Activated T-cell treated with anti-CD3 and anti-CD28 coated beads, Interleukin-2, amount 50 U/mL, for 4 hours (primary cell): ENCODE data around the gene GAS1. TPM values are rescaled to one million over a fixed set of nuclear protein-coding genes. Genes with fewer than 3 reads are reported as not detected.

ENCODE experiments used
- ATAC-seq, 2 donors: fragments of 200-7000 bp; cut with Tn5 transposase; one replicate each; pipeline ENCODE4 v1.10.0; 2021
- DNase-seq: peaks from one replicate; pipeline ENCODE4 v3.0.0-alpha.2; 2020
- H3K27me3 Mint-ChIP-seq: one replicate; pipeline ENCODE4 v1.8.0; 2021; ENCODE audit warnings: low read depth, mixed read lengths
- H3K36me3 Mint-ChIP-seq: one replicate; pipeline ENCODE4 v1.8.0; 2022; ENCODE audit warnings: mixed read lengths; ENCODE audit not compliant: insufficient read depth
- H3K4me1 Mint-ChIP-seq: one replicate; pipeline ENCODE4 v1.8.0; 2021; ENCODE audit warnings: low read depth, mixed read lengths
- H3K4me3 Mint-ChIP-seq: one replicate; pipeline ENCODE4 v1.8.0; 2021; ENCODE audit warnings: mild to moderate bottlenecking, moderate library complexity, mixed read lengths
- H3K9me3 Mint-ChIP-seq: one replicate; pipeline ENCODE4 v1.8.0; 2021; ENCODE audit warnings: mixed read lengths
- total RNA-seq, 3 donors: library from RNA; stranded (reverse); gene quantifications; one replicate each; pipeline ENCODE4 v1.2.1, GENCODE V29; 2021

Gene GAS1, protein sequence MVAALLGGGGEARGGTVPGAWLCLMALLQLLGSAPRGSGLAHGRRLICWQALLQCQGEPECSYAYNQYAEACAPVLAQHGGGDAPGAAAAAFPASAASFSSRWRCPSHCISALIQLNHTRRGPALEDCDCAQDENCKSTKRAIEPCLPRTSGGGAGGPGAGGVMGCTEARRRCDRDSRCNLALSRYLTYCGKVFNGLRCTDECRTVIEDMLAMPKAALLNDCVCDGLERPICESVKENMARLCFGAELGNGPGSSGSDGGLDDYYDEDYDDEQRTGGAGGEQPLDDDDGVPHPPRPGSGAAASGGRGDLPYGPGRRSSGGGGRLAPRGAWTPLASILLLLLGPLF
- under 1 TPM; 0.41 to 0.61 (median 0.43) TPM for total RNA-seq

DNA sequence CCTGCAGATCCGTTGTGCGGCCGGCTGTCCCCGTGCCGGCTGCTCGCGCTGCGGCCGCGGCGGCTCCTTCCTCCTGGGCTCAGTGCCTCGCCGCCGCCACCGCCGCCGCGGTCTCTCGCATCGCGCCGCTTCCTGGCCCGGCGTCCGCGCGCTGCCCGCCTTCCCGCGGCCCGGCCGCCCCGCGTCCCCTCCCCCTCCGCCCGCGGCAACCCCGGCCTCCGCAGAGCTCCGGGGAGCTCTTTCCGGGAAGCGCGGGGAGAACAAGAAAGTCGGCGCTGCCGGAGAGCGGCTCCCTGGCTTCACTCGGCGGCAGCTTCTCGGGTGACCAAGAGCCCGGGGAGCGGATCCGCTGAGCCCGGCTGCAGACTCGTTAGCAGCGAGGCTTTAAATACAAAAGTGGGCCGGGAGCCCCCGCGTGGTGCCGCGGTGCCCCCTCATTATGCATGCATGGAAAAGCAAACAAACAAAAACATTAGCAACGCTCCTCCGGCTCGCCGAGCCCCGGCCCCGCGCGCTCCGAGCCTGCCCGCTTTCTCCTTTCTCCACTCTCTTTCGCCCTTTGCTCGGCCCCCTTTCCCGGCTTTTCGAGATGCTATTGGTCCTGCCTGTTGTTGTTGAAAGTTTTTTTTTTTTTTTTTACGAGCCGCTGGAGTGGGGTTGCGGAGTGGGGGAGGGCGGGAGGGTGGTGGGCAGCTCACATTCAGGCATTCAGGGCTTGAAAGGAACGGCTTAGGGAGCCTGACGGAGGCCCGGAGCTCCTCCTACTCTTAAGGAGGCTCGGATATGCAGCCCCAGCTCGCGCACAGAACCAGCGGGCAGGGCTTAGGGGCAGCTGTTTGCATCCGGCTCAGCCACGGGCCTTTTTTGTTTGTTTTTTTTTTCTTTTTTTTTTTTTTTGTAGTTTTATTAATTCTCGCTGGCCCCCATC is at the start of gene GAS1:
Gene GAS1 (minus strand): TSS at position 361 of the 928 bp plus-strand sequence. CDS start 727 bp downstream, outside the sequence.
- peak; percentile 48 for DNase-seq
- peak within 1 kb of the TSS; percentile 85 for H3K4me3 Mint-ChIP-seq
- no peaks in the 10 kb centered on the region for H3K36me3 Mint-ChIP-seq
- H3K9me3 Mint-ChIP-seq = no peaks in the 10 kb centered on the region
- peaks cover 17% of the 10 kb centered on the region for H3K4me1 Mint-ChIP-seq
- peak; percentile 62 to 70 for ATAC-seq
- peaks cover 28% of the 10 kb centered on the region for H3K27me3 Mint-ChIP-seq

DNA sequence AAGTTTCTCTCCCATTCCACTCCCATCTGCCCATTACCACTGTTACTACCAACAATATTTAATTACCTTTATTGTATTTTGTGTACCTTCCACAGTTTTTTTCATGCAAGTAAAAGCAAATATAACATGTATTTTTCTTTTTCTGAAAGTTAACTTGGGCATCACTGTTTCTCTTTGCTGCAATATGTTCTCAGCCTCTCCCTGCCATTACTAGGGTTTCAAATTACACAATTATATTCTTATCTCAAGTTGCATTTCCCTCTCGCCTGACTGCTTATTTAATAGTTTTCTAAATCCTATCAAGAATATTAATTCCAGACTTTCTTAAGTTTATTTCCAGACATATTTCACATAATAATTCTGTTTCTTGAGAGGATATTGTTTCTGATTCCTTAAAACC is 46.9 kb upstream of the GAS1 start:
- Mint-ChIP-seq H3K27me3 (peaks cover 18% of the 10 kb centered on the region), H3K4me3 (no peak overlapping the region), H3K9me3 (no peaks in the 10 kb centered on the region), H3K4me1 (no peaks in the 10 kb centered on the region), H3K36me3 (no peaks in the 10 kb centered on the region)
- DNase-seq (no peak), ATAC-seq (no peak)

DNA sequence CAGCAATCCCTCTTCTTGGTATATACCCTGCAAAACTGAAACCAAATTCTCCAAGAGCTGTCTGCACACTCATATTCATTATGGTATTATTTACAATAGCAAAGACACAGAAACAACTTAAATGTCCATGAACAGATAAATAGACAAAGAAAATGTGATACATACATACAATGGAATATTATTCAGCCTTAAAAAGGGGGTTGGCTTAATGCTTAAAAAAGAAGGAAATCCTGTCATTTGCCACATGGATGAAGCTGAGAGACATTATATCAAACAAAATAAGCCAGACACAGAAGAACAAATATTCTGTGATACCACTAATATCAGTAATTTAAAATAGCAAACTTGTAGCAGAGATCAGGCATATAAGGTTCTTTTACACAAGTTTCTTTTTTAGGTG is 46.5 kb upstream of the GAS1 start:
- Mint-ChIP-seq H3K9me3 (no peaks in the 10 kb centered on the region), H3K36me3 (no peaks in the 10 kb centered on the region), H3K4me3 (no peak overlapping the region), H3K27me3 (peaks cover 18% of the 10 kb centered on the region), H3K4me1 (no peaks in the 10 kb centered on the region)
- no peak for ATAC-seq
- no peak for DNase-seq

- H3K27me3 Mint-ChIP-seq = peaks cover 18% of the 10 kb centered on the region
- ATAC-seq (no peak), DNase-seq (no peak)
- H3K9me3 Mint-ChIP-seq = no peaks in the 10 kb centered on the region
- no peaks in the 10 kb centered on the region for H3K4me1 Mint-ChIP-seq
- no peak overlapping the region for H3K4me3 Mint-ChIP-seq
- no peaks in the 10 kb centered on the region for H3K36me3 Mint-ChIP-seq
Measured at GRCh38 chr9:86991077-86991476, 43.8 kb upstream of the GAS1 start.

DNA sequence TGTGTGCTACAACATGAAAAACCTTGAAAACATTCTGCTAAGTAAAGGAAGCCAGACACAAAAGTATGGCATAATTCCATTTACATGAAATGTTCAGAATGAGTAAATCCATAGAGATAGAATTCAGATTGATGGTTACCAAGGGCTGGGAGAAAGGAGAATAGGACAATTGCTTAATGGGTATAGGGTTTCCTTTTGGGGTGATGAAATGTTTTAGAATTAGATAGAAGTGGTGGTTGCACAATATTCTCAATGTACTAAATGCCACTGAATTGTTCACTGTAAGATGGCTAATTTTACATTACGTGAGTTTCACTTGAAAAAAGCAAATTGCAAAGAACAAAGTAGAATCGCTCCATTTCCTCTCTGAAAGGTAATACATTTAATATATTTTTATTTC is 43.0 kb upstream of the GAS1 start:
- Mint-ChIP-seq H3K9me3 (no peaks in the 10 kb centered on the region), H3K4me1 (no peaks in the 10 kb centered on the region), H3K36me3 (no peaks in the 10 kb centered on the region), H3K27me3 (peaks cover 18% of the 10 kb centered on the region), H3K4me3 (no peak overlapping the region)
- DNase-seq (no peak), ATAC-seq (no peak)

- no peaks in the 10 kb centered on the region for H3K4me1 Mint-ChIP-seq
- peaks cover 14% of the 10 kb centered on the region for H3K27me3 Mint-ChIP-seq
- no peak for DNase-seq
- H3K36me3 Mint-ChIP-seq = no peaks in the 10 kb centered on the region
- H3K9me3 Mint-ChIP-seq = no peaks in the 10 kb centered on the region
- no peak for ATAC-seq
- H3K4me3 Mint-ChIP-seq = no peak overlapping the region
Measured at GRCh38 chr9:86987900-86988299, 40.6 kb upstream of the GAS1 start.

DNA sequence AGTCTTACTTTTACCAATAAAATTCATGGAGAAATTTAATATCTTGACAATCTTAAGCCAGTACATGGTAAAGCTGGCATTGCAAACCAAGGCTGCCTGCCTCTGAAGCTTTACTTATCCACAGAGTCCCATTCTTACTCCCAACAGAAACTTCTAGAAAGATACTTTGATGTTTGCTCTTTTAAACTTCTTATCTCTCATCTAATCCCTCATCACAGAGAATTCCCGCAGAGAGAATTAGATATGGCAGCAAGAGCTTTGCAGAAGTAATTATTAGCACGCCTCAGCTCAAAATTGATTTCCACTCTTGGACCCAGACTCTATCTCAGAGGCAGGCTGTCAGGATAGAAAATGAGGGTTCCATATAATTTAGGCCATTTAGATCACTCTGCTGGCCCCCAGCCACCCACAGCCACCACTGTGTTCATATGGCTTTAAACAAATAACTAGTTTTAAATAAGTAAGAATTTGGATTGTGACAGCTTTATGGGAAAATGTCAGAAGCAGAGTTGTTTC is 37.9 kb upstream of the GAS1 start:
- no peak overlapping the region for H3K4me3 Mint-ChIP-seq
- peaks cover 7% of the 10 kb centered on the region for H3K27me3 Mint-ChIP-seq
- no peaks in the 10 kb centered on the region for H3K9me3 Mint-ChIP-seq
- H3K36me3 Mint-ChIP-seq = no peaks in the 10 kb centered on the region
- no peak for ATAC-seq
- no peak for DNase-seq
- H3K4me1 Mint-ChIP-seq = no peaks in the 10 kb centered on the region

DNA sequence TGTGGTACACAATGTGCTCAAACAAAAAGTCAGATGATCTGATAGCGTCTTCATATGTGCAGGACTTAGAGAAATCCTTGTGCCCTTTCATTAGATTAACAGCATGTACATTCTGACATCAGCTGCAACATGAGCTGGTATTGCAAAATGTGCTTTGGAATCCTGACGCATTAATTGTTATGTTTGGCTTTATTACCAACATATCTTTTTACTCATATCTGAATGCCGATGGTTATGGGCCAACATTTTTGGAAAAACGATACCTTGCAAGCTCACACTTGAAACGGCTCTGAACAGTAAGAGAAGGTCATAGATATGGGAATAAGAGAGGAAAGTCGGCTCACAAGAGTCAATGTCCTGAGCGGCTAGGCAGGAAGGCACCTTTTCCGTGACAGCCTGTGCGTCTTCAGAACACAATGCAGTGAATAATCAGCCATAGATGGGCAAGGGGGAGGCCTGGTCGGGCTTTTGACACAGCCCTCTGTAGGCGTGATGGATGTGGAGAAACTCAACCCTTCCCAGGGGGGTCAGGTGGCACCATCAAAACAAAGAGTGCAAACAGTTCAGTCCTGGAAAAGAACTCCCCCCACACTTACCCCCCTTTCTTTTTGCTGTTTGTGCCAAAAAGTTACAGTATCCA is 36.4 kb upstream of the GAS1 start:
- Mint-ChIP-seq H3K9me3 (no peaks in the 10 kb centered on the region), H3K36me3 (no peaks in the 10 kb centered on the region), H3K4me1 (no peaks in the 10 kb centered on the region), H3K4me3 (no peak overlapping the region), H3K27me3 (peaks cover 12% of the 10 kb centered on the region)
- DNase-seq (no peak), ATAC-seq (no peak)

GRCh38 chr9:86983249-86983619 is 35.9 kb upstream of the GAS1 start:
- peaks cover 16% of the 10 kb centered on the region for H3K27me3 Mint-ChIP-seq
- H3K4me1 Mint-ChIP-seq = no peaks in the 10 kb centered on the region
- no peaks in the 10 kb centered on the region for H3K9me3 Mint-ChIP-seq
- ATAC-seq (no peak), DNase-seq (no peak)
- H3K4me3 Mint-ChIP-seq = no peak overlapping the region
- no peaks in the 10 kb centered on the region for H3K36me3 Mint-ChIP-seq

DNA sequence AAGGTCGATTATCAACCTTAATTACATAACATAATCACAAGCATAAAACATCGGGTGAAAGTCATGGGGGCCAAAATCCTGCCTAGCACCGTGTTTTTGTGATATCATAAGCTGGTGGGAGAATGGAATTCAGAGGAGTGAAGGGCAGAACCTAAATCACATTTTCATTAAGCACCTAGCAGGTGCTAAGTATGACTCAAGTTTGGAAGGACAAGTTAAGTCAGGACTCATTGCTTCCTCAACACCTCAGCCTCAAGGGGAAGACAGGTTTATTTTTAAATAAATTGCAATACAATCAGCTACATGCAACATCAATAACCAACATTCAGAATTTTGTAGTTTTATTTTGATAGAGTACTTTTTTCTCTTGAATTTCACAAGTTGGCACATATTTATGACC is 33.5 kb upstream of the GAS1 start:
- ATAC-seq (no peak), DNase-seq (no peak)
- Mint-ChIP-seq H3K4me3 (no peak overlapping the region), H3K36me3 (no peaks in the 10 kb centered on the region), H3K27me3 (peaks cover 17% of the 10 kb centered on the region), H3K4me1 (no peaks in the 10 kb centered on the region), H3K9me3 (no peaks in the 10 kb centered on the region)

GRCh38 chr9:86979657-86980056 is 32.4 kb upstream of the GAS1 start:
- H3K36me3 Mint-ChIP-seq = no peaks in the 10 kb centered on the region

DNA sequence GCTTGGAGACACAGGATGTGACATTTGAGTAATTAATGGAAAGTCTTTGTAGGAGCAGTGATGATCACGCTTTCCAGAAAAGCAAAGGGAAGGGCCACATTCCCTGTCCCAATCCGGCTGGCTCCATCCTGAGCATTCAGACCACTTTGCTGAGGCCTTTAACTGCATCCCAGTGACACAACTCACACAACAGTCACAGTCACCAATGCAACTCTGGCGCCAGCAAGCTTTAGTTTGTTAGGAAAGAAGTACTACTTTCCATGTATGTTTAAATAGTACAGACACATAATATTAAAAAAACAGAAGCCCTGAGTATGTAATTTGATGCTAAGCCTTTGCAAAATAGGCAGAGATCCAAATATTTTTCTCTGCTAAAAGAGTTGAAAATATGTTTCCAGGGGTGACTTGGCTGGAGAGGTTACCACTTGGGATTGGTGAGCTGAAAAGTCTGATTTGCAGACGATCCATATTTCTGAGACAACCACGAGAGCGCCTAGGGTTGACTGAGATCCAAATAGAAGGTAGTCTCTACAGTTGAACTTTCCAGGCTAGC is 31.7 kb upstream of the GAS1 start:
- no peak for DNase-seq
- Mint-ChIP-seq H3K9me3 (no peaks in the 10 kb centered on the region), H3K4me1 (no peaks in the 10 kb centered on the region), H3K27me3 (peaks cover 18% of the 10 kb centered on the region), H3K4me3 (no peak overlapping the region), H3K36me3 (no peaks in the 10 kb centered on the region)
- no peak for ATAC-seq

More at GRCh38 chr9:86979657-86980056, 32.4 kb upstream of the GAS1 start:
- Mint-ChIP-seq H3K4me3 (no peak overlapping the region), H3K27me3 (peaks cover 17% of the 10 kb centered on the region), H3K4me1 (no peaks in the 10 kb centered on the region), H3K9me3 (no peaks in the 10 kb centered on the region)
- ATAC-seq (no peak), DNase-seq (no peak)

- peaks cover 23% of the 10 kb centered on the region for H3K27me3 Mint-ChIP-seq
- H3K4me1 Mint-ChIP-seq = no peaks in the 10 kb centered on the region
- DNase-seq (no peak), ATAC-seq (no peak)
- no peak overlapping the region for H3K4me3 Mint-ChIP-seq
- H3K9me3 Mint-ChIP-seq = no peaks in the 10 kb centered on the region
- H3K36me3 Mint-ChIP-seq = no peaks in the 10 kb centered on the region
Measured at GRCh38 chr9:86978413-86978812, 31.1 kb upstream of the GAS1 start.

- no peaks in the 10 kb centered on the region for H3K9me3 Mint-ChIP-seq
- no peaks in the 10 kb centered on the region for H3K36me3 Mint-ChIP-seq
- H3K4me1 Mint-ChIP-seq = no peaks in the 10 kb centered on the region
- no peak for ATAC-seq
- H3K4me3 Mint-ChIP-seq = no peak overlapping the region
- peaks cover 29% of the 10 kb centered on the region for H3K27me3 Mint-ChIP-seq
- DNase-seq = no peak
Measured at GRCh38 chr9:86977205-86977835, 30.0 kb upstream of the GAS1 start.
